GM13977 (cell line): ENCODE measurements around the gene SOWAHA.

ENCODE experiments used
- DNase-seq: peaks from one replicate; pipeline ENCODE4 v3.0.0; 2012; ENCODE audit warnings: low spot score
- CTCF ChIP-seq: IDR thresholded peaks from 2 replicates; pipeline ENCODE4 v1.5.1; 2012; ENCODE audit warnings: mild to moderate bottlenecking, control low read depth; ENCODE audit not compliant: insufficient read depth; ENCODE audit errors: extremely low read depth, missing control alignments
- in situ Hi-C: fragments of 300-500 bp; cut with MboI; formaldehyde crosslinking; loops from one replicate; pipeline ENCODE4 v1.12.0; 2022; ENCODE audit warnings: low sequenced_read_pairs, low pct_unique_long_range_greater_than_20kb, mixed read lengths, inconsistent platforms; ENCODE audit not compliant: unreplicated experiment

SOWAHA gene

GRCh38 chr5:132777209-132778069 is 35.7 kb upstream of the SOWAHA start, which contains the start of gene SEPTIN8:
Gene SEPTIN8, minus strand, starts transcription at chr5:132777239. Its CDS starts 102 bp downstream, at chr5:132777137.
- in situ Hi-C loops: no loop called here
- TF ChIP-seq CTCF: no peak
- peak; percentile 90 for DNase-seq

DNA sequence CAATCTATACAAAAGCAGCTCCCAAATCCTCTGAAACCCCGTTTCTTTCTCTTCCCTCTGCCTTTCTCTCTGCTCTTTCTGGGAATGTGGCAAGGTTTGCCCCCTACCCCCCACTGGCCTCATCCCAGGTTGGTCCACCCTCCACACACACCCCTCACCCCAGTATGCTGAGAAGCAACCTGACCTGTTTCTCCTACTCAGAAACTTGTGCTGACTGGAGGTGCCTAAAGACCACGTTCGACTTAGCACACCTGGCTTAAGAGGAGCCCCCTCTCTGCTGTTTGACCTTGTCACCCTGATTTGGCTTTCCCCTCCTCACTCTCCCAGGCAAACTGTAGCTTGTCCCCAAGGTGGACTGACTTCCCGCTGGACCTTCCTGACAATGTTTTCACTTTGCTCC is 35.0 kb upstream of the SOWAHA start:
- DNase-seq: no peak
- TF ChIP-seq CTCF: no peak
- in situ Hi-C loops: no loop called here

DNA sequence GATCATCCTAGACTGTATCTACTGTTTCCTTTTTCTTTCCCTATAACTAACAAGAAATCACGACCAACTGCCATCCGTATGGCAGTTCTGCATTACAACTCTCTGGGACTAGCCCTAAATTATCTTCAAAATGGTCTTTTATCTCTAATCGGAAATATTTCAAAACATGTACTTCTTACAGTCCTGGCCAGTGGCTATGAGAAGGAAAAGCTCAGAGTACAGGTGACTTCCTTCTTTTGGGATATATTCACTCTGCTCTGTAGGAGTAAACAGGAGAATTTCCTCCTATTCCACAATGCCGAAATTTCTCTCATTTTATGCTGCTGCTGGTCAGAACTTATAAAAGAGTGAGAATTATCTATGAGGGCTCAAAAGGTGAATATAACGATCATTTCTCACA is 34.2 kb upstream of the SOWAHA start:
- TF ChIP-seq CTCF: no peak
- in situ Hi-C loops: no loop called here
- no peak for DNase-seq

DNA sequence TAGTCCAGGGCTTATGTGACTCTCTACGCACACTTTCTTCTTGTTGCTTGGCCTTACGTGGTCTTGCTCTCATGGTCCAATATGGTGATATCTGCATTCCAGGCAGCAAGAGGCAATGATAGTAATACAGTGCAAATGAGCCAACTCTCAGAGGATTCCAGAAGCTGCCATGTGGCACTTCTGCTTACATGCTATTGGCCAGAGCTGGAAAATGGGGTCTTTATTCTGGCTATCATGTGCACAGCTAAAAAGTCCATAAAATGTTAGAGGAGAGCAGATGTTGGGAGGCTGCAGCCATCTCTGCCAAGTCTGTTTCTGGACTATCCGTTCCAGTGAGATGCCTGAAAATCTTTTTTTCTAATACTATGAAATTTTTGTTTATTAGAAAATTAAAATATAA is 33.1 kb upstream of the SOWAHA start:
- no peak for DNase-seq
- TF ChIP-seq CTCF: no peak
- in situ Hi-C loops: no loop called here

DNA sequence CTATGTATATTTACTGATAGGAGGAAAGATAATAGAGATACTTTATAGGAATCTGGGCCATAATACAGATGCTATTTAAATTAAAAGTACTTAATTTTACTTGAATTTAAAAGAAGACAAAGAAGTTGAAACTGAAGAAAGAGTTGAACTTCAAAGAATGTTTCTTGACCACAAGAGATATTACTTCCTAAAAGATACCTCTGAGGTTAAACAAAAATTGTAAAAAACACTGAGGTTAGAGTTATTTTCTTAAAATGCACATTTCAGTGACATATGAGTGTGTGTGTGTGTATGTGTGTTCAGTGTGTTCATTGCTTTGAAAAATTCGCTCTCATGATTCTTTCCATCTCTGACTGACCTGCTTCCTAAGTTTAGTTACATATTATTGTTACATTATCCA is 32.5 kb upstream of the SOWAHA start:
- no peak for TF ChIP-seq CTCF
- no peak for DNase-seq
- in situ Hi-C loops: no loop called here

GRCh38 chr5:132781029-132781428 is 32.1 kb upstream of the SOWAHA start:
- no peak for TF ChIP-seq CTCF
- in situ Hi-C loops: no loop called here
- no peak for DNase-seq

GRCh38 chr5:132782101-132782500 is 31.0 kb upstream of the SOWAHA start:
- DNase-seq: no peak
- in situ Hi-C loops: no loop called here
- no peak for TF ChIP-seq CTCF
